Measurements from ENCODE around the gene GAB1. TPM values are rescaled to one million over a fixed set of nuclear protein-coding genes. Genes with fewer than 3 reads are reported as not detected.

Gene GAB1
- total and polyA plus RNA-seq, 2 of the 8 experiments (the other 6 are each of a cell fraction or from before 2014, with no cell fraction given) = 6.8 to 21.3 TPM

DNA sequence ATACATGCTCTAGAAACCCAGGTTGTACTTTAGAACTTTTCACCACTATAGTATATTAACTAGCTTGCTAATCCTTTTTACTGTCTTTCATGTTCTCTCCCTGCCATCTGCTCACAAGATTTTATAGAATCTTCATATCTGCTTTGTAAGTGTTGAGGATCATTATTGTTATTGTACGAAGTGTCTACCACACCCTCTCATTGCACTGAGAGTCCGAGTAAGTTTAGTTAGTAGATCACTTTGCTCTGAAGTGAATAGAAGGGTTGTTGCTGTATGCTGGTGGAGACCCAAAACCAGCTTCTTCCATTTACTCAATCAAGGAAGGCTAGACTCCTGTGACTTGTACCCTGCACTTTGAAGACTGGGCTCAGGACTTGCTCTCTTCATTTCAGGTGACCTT is 17.1 kb downstream of the GAB1 start (continued):
- TF ChIP-seq, protein P1, sequence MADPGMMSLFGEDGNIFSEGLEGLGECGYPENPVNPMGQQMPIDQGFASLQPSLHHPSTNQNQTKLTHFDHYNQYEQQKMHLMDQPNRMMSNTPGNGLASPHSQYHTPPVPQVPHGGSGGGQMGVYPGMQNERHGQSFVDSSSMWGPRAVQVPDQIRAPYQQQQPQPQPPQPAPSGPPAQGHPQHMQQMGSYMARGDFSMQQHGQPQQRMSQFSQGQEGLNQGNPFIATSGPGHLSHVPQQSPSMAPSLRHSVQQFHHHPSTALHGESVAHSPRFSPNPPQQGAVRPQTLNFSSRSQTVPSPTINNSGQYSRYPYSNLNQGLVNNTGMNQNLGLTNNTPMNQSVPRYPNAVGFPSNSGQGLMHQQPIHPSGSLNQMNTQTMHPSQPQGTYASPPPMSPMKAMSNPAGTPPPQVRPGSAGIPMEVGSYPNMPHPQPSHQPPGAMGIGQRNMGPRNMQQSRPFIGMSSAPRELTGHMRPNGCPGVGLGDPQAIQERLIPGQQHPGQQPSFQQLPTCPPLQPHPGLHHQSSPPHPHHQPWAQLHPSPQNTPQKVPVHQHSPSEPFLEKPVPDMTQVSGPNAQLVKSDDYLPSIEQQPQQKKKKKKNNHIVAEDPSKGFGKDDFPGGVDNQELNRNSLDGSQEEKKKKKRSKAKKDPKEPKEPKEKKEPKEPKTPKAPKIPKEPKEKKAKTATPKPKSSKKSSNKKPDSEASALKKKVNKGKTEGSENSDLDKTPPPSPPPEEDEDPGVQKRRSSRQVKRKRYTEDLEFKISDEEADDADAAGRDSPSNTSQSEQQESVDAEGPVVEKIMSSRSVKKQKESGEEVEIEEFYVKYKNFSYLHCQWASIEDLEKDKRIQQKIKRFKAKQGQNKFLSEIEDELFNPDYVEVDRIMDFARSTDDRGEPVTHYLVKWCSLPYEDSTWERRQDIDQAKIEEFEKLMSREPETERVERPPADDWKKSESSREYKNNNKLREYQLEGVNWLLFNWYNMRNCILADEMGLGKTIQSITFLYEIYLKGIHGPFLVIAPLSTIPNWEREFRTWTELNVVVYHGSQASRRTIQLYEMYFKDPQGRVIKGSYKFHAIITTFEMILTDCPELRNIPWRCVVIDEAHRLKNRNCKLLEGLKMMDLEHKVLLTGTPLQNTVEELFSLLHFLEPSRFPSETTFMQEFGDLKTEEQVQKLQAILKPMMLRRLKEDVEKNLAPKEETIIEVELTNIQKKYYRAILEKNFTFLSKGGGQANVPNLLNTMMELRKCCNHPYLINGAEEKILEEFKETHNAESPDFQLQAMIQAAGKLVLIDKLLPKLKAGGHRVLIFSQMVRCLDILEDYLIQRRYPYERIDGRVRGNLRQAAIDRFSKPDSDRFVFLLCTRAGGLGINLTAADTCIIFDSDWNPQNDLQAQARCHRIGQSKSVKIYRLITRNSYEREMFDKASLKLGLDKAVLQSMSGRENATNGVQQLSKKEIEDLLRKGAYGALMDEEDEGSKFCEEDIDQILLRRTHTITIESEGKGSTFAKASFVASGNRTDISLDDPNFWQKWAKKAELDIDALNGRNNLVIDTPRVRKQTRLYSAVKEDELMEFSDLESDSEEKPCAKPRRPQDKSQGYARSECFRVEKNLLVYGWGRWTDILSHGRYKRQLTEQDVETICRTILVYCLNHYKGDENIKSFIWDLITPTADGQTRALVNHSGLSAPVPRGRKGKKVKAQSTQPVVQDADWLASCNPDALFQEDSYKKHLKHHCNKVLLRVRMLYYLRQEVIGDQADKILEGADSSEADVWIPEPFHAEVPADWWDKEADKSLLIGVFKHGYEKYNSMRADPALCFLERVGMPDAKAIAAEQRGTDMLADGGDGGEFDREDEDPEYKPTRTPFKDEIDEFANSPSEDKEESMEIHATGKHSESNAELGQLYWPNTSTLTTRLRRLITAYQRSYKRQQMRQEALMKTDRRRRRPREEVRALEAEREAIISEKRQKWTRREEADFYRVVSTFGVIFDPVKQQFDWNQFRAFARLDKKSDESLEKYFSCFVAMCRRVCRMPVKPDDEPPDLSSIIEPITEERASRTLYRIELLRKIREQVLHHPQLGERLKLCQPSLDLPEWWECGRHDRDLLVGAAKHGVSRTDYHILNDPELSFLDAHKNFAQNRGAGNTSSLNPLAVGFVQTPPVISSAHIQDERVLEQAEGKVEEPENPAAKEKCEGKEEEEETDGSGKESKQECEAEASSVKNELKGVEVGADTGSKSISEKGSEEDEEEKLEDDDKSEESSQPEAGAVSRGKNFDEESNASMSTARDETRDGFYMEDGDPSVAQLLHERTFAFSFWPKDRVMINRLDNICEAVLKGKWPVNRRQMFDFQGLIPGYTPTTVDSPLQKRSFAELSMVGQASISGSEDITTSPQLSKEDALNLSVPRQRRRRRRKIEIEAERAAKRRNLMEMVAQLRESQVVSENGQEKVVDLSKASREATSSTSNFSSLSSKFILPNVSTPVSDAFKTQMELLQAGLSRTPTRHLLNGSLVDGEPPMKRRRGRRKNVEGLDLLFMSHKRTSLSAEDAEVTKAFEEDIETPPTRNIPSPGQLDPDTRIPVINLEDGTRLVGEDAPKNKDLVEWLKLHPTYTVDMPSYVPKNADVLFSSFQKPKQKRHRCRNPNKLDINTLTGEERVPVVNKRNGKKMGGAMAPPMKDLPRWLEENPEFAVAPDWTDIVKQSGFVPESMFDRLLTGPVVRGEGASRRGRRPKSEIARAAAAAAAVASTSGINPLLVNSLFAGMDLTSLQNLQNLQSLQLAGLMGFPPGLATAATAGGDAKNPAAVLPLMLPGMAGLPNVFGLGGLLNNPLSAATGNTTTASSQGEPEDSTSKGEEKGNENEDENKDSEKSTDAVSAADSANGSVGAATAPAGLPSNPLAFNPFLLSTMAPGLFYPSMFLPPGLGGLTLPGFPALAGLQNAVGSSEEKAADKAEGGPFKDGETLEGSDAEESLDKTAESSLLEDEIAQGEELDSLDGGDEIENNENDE (IDR thresholded peaks at IDR 0.05; ENCODE audit: insufficient replicate concordance, low read length) = no peak
- TF ChIP-seq, protein P2, sequence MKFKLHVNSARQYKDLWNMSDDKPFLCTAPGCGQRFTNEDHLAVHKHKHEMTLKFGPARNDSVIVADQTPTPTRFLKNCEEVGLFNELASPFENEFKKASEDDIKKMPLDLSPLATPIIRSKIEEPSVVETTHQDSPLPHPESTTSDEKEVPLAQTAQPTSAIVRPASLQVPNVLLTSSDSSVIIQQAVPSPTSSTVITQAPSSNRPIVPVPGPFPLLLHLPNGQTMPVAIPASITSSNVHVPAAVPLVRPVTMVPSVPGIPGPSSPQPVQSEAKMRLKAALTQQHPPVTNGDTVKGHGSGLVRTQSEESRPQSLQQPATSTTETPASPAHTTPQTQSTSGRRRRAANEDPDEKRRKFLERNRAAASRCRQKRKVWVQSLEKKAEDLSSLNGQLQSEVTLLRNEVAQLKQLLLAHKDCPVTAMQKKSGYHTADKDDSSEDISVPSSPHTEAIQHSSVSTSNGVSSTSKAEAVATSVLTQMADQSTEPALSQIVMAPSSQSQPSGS (IDR thresholded peaks at IDR 0.05; ENCODE audit: low read length) = no peak
- TF ChIP-seq KDM1A (IDR thresholded peaks at IDR 0.05; ENCODE audit: borderline replicate concordance, low read length) = no peak
- TF ChIP-seq, protein P3, sequence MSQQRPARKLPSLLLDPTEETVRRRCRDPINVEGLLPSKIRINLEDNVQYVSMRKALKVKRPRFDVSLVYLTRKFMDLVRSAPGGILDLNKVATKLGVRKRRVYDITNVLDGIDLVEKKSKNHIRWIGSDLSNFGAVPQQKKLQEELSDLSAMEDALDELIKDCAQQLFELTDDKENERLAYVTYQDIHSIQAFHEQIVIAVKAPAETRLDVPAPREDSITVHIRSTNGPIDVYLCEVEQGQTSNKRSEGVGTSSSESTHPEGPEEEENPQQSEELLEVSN (IDR thresholded peaks at IDR 0.05) = no peak
- no peak for TF ChIP-seq SRF (IDR thresholded peaks at IDR 0.05; ENCODE audit: low read depth, low read length)
- no peak for TF ChIP-seq SP4 (IDR thresholded peaks at IDR 0.05; ENCODE audit: low read length)
- TF ChIP-seq, protein P4, sequence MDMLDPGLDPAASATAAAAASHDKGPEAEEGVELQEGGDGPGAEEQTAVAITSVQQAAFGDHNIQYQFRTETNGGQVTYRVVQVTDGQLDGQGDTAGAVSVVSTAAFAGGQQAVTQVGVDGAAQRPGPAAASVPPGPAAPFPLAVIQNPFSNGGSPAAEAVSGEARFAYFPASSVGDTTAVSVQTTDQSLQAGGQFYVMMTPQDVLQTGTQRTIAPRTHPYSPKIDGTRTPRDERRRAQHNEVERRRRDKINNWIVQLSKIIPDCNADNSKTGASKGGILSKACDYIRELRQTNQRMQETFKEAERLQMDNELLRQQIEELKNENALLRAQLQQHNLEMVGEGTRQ (IDR thresholded peaks at IDR 0.05; ENCODE audit: low read length) = no peak
- TF ChIP-seq TAF7 (optimal IDR thresholded peaks at IDR 0.05; ENCODE audit: borderline replicate concordance, low read depth, low read length) = no peak
